ENCODE data around the gene KPNB1.

GRCh38 chr17:47728214-47728877 is 78.6 kb downstream of the KPNB1 start:
- TF ChIP-seq CTCF (IDR thresholded peaks at IDR 0.05; ENCODE audit: insufficient read depth, low read depth, low read length) (no peak), EZH2 (IDR thresholded peaks at IDR 0.05; ENCODE audit: insufficient read depth, low read length) (no peak)
